Measurements from ENCODE around the gene CA5A.

CA5A gene

DNA sequence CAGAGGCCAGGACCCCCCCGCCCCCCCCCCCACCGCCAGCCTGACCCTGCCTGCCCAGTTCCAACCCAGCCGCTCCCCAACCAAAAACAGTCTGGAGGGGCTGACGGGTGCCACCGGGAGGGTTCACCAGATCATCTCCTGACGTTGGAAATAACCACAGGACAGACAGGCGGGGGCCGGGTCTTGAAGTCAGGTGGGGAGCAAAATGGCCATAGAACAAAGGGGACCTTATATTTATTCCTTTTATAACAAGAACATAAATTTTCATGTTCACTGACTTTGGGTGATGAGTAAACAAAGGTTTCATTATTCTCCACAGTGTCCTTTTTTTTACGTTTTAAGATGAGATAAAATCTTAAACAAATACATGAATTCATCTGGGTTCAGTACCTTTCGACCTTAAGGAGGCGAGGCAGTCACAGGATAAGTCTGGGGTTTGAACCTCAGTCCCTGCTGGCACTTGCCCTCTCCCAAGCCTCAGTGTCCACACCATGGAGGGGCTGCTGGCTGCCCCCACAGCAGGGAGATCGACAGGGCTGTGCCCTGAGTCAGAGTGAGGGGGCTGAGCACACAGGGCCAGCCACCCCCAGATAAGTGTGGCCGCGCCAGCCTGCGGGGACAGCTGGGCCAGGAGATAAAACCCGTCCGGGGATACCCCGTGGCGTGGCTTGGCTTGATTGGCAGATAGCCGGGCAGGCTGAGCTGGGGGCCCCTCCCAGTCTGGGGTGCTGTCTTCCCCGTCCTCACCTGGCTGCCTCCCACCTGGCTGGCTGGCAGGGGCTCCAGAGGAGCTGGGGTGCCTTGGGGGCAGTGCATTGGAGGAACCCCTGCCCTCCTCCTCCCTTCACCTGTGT, 82.0 kb downstream of the CA5A start:
- DNase-seq = peak in 1 of 56 donors; percentile 50

DNA sequence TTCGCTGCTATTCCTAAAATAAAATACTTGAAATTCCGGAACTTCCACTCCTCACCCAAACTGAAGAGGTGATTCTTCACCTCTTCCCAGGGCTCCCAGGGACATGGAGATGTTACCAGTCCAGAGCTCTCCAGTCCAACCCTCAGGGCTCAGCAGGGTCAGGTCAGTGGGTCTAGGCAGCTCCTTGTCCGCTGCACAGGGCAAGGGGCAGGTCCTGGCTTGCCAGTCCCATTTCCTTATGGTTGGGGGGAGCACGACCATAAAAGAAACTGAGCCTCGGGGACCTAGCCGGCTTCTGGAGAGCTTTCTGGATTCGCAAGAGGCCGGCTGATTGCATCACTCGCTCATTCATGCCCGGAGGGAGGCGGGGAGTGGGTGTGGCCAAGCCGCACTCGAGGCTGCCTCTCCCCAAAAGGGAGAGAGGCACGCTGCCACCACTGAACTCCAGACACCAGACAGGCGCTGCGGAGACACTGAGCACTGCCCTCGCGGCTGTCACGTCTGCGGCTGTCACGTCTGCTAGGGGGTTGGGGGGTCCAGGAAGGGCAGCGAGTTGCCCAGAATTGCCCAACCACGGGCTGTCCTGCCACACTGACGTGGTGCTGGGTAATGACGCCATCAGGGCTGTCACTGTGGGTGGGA, 82.8 kb downstream of the CA5A start:
- peak in 54 of 56 donors; percentile 20 to 96 (median 74) for DNase-seq

DNA sequence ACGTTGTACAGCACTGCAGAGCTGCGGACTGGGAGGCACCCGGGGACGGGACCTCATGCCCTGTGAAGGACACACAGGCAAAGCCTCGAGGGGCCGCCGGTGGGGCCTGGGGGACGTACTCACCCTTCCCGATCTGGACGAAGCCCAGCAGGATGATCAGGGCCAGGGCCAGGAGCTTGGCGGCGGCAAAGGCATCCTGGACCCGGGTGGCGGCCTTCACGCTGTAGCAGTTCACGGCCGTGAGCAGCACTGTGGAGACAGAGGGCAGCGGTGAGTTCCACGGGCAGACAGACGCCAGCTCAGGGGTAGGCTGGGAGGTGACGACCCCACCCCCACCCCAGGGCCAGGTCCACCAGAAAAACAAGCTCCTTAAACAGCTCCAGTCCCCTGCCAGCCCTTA, 84.7 kb downstream of the CA5A start:
- DNase-seq = no peak

DNA sequence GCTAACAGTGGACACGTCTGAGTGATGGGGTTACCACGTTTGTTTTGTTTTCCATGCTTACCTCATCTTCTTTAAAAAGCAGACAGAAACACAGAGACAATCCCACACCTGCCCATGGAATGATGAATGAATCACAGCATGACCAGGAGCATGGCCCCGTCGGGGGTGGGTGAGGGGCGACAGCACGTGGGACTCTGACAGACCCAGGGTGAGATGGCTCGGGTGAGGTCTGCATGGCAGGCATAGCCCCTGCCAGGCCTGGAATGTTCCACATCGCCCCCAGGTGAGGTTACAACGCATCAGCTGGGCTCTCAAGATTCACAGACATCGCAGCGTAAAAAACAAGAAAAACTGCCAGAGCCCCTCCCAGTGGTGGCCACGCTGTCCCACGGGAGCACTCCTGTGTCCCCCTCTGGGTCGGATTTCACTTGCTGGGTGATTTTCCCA, 85.2 kb downstream of the CA5A start:
- DNase-seq = no peak

DNA sequence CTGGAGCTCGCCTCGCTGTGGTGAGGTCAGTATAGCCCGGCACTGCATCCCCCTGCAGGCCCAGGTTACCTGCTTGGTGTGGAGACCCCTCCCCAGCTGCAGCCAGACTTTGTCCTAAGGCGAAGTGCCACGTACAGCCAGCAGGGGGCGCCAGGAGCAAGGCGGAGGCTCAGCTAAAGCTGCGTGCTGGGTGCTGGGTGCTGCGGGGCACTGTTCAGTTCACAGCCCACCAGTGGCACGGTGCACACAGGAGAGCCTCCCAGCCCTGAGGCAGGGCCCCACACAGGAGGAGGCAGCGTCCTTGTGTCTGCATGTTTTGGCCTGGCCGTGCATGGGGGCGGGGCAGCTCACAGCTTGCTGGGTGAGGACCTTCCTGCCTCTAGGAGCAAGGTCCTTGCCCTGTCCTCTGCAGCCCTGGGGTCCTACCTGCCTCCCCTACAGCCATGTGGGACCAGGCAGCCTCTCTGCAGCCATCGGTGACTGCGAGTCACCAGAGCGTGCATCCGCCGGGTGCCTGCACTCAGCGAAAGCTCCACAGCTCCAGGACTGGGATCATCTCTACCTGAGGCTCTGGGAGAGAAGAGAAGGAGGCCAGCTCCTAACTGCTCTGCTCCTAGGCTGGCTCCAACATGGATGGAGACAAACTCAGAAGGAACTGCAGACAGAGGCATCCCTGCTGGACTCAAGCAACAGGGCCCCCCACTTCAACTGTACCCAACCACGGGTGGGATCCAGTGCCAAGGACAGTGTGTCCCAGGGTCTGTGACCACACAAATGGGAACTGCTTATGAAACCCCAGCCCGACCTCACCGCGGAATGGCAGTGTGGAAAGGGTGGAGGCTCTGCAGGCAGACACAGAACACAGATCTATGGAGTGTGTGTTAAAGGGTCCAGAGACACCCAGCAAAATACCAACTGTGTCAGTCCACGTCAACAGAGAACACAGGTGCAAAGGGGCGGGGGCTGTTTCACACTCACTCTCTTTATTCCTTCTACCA, 86.0 kb downstream of the CA5A start:
- DNase-seq = peak in 31 of 56 donors; percentile 11 to 75 (median 28)

DNA sequence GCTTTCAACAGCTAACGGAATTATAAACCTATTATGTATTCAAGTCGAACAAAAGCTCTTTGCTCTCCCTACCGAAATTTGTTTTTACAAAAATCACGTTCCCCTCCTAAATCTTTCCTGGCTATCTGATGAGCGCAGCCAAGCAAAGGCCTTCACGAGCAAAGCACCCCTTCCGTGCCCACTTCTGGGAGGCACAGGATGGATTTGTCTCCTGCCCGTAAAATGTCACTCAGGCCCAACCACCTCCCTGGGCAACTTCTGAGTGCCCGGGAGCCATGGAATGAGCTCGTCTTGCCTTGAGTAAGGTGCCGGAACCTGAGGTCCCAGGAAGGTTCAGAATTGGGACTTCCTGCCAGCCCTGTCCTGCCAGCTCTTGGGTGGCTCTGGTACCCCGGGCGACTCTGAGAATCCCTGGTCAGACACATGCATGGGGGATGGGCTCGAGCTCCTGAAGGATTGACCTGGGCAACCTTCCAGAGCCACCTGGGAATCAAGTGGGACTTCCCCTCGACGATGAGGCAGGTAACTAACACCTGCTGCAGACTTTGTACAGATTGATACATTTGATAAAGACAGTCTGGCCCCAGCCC, 86.8 kb downstream of the CA5A start:
- DNase-seq = no peak

DNA sequence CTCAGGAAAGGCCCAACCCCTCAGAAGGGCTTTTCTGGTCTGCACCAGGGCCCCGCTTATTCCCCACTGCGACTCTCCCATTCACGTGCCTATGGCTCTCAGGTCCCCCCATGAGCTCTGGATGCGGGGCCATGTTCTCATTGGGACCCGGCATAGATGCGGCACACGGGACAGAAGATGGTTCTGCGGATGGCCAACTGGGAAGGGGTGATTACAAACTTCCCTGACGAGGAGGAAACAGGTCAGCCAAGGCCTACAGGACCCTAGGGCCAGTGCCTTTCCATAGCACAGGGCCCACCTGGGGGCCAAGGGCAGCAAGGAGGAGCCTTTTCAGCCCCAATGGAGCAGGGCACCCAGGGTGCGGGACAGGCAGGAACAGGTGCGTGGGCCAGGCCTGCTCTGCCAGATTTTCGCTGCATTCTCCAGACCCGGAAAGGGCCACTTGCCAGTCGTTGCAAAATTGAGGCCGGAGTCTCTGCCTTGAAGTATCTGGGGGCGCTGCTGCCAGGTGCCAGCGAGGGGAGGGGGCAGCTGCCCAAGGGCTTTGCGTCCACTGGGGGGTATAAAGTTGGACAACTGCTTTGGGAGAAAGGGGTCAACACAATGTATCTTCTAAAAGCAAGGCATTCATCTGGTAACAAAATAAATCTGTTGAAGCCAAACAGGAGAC, 87.5 kb downstream of the CA5A start:
- no peak for DNase-seq

- DNase-seq = peak in 45 of 56 donors; percentile 24 to 85 (median 51)
Measured at GRCh38 chr16:87847785-87848675, 88.3 kb downstream of the CA5A start.

- DNase-seq = no peak
Measured at GRCh38 chr16:87847467-87847784, 88.9 kb downstream of the CA5A start.

- DNase-seq = no peak
Measured at GRCh38 chr16:87846705-87847466, 89.4 kb downstream of the CA5A start.

GRCh38 chr16:87845807-87846619, 90.3 kb downstream of the CA5A start:
- DNase-seq = no peak

DNA sequence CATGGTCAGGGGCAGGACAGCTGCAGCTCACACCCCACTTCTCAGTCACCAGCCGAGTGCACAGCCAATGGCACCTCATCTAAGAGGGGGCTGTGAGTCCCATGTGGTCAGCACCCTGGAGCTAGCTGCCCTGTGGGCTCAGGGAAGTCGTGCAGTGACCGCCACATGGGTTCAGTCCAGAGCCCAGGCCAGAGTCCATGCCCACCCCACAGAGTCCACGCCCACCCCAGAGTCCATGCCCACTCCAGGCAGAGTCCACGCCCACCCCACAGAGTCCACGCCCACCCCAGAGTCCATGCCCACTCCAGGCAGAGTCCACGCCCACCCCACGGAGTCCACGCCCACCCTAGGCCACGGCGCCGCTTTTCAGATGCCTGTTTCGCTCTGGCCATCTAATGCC, 91.1 kb downstream of the CA5A start:
- no peak for DNase-seq

GRCh38 chr16:87844809-87845208, 91.5 kb downstream of the CA5A start:
- no peak for DNase-seq

DNA sequence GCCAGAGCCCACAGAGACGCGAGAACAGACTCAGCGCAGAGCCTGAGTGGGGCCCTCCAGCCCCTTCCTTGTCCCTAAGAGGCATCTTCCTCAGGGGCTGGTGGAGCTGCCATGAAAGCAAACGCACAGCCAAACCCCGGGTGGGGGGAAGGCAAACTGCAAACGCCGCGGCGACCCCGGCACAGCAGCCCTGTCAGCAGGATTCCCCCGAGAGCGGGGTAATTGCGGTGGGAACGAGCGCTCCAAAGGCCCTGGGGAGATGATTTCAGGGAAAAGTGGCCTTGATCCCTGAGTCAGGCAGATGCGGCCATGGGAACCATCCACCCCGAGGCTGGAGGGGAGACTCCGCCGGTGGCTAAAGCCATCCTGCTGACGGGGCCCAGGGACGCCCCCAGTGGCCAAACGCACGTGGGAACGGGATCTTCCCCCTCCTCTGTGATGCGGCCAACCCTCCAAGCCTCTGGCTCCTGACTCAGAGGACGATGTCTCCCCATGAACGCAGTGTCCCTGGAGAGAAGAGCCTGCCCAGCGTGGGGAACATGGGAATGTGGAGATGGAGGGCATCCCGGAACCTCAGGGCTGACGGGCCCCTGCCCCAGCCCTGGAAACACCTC, 92.1 kb downstream of the CA5A start:
- DNase-seq = no peak

GRCh38 chr16:87843678-87844105, 92.6 kb downstream of the CA5A start:
- DNase-seq = peak in 1 of 56 donors; percentile 21

GRCh38 chr16:87842209-87842869, 94.0 kb downstream of the CA5A start:
- DNase-seq = no peak

All from amygdala (tissue), 56 donors.